HG02943 (cell line): ENCODE measurements around the gene DNAH1.

ENCODE experiments used
- ATAC-seq: cut with Tn5 transposase; IDR thresholded peaks from one replicate; pipeline ENCODE4 v1.9.1; 2021; ENCODE audit warnings: mild to moderate bottlenecking, low read depth, moderate library complexity; ENCODE audit not compliant: unreplicated experiment

DNAH1 gene

GRCh38 chr3:52355526-52355925, 39.4 kb downstream of the DNAH1 start:
- ATAC-seq: no peak

- no peak for ATAC-seq
Observed at GRCh38 chr3:52356126-52356525, 40.0 kb downstream of the DNAH1 start.

- no peak for ATAC-seq
Observed at GRCh38 chr3:52357151-52358080, 41.3 kb downstream of the DNAH1 start.

GRCh38 chr3:52358362-52358940, 42.3 kb downstream of the DNAH1 start:
- ATAC-seq: no peak

DNA sequence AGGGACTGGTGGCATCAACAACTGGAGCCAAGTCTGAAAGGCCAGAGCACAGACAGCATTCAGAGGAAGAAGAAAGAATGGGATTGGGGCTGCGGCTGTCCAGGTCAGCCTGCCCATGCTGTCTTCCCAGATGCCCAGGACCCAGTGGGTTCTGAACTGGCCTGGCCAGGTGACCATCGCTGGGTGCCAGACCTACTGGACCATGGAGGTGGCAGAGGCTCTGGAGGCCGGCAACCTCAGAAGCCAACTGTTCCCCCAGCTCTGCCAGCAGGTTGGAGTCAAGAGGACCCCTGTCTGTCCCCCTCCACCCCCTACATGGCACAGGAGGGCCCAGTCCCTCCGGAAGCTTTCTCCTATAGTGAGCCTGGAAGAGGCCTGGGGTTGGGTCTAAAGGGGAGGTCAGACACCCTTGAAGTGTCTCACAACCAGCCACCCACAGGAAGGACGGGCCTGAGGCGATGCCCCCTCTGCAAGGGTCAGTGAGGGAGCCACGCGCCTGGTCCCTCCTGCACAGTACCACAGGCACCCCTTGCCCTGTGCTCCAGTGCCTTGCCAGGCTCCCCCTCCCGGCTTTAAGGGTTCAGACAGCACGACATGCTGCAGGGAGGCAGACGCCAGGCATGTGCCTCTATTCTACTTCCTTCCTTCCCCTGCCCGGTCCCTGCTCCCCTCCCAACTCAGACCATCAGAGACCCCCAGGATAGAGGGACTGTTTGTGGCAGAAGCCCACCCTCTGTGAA, 43.2 kb downstream of the DNAH1 start:
- no peak for ATAC-seq

- no peak for ATAC-seq
Observed at GRCh38 chr3:52361011-52361410, 44.9 kb downstream of the DNAH1 start.

GRCh38 chr3:52361454-52361853, 45.3 kb downstream of the DNAH1 start:
- ATAC-seq: no peak

DNA sequence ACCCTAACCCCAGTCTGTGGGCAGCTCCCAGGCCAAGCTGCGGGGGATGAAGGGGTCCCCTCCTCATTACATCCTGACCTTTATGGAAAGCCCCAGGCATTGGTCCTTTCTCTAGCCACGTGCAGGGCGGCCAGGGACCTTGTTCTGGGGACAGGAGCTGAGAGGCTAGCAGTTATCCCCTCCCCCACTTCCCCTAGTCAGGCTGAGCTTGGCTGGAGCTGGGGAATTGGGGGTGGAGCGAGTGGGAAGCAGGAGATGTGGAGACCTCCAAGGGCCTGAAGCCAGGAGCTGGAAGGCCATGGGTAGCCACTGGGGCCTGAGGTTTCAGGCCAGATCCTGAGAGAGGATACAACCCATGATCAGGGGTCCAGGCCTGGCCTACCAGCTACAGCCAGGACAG, 45.8 kb downstream of the DNAH1 start:
- no peak for ATAC-seq

GRCh38 chr3:52364322-52365035, 48.4 kb downstream of the DNAH1 start:
- no peak for ATAC-seq

GRCh38 chr3:52366527-52366926, 50.4 kb downstream of the DNAH1 start:
- ATAC-seq: no peak

DNA sequence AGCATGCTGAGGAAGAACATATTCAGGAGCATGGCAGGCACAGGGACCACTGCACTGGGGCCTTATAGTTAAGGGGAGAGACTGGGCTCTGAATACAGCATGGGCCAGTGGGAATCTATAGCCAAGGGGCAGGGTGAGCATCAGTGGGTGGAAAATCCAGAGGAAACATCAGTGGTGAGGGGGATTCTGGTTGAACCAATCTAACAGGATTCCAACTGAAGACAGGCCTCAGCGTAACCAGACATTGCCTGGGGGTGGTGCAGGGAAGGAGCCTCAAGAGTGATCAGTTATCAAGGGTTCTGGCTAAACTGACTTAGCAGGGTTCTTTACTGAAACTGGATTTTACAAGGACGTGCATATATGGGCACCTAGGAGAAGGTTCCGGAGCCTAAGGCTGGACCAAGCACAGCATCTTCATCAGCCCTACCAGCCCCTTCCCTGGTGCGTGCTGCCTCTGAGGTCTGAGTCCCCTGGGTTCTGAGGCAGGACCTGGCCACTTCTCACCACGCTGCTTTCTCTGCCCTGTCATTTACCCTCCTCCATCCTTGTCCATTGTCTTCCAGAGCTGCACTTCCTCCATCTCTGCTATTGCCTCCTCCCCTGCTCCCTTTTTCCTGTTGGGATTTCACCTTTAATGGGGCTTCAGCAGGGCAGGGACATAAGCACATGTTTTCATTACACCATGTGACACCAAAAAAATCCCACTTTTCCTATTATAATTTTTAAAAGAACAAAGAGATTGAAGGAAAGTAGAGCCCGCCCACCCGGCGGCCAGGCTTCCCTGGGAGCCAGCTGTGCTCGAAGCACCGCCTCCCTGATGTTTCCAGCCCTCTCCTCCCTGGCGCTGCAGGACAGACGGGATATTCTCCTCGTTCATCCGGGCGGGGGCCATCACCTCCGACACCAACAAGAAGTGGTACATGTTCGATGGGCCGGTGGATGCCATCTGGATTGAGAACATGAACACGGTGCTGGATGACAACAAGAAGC, 52.1 kb downstream of the DNAH1 start:
- no peak for ATAC-seq

DNA sequence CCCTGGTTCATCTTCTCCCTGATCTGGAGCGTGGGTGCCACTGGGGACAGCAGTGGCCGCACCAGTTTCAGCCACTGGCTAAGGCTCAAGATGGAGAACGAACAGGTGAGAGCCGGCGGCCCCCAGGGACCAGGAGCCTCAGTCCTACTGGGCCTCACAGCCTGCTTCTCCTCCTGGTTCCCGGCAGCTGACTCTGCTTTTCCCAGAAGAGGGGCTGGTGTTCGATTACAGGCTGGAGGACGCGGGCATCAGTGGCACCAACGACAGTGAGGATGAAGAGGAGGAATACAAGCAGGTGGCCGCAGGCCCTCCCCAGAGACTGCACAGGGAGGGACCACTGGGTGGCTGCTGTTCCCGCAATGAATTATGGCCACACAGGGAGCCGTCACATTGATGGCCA, 54.4 kb downstream of the DNAH1 start:
- ATAC-seq: no peak

GRCh38 chr3:52372822-52373504, 56.8 kb downstream of the DNAH1 start:
- no peak for ATAC-seq

- no peak for ATAC-seq
Observed at GRCh38 chr3:52373676-52374075, 57.6 kb downstream of the DNAH1 start.

DNA sequence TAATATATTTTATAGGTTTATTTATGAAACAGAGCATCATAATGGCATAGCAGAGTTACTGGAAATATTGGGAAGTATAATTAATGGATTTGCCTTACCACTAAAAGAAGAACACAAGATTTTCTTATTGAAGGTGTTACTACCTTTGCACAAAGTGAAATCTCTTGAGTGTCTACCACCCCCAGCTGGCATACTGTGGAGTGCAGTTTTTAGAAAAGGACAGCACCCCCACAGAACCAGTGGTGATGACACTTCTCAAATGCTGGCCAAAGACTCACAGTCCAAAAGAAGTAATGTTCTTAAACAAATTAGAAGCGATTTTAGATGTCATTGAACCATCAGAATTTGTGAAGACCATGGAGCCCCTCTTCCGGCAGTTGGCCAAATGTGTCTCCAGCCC, 58.1 kb downstream of the DNAH1 start:
- ATAC-seq: no peak

GRCh38 chr3:52379610-52380009, 63.5 kb downstream of the DNAH1 start:
- no peak for ATAC-seq

DNA sequence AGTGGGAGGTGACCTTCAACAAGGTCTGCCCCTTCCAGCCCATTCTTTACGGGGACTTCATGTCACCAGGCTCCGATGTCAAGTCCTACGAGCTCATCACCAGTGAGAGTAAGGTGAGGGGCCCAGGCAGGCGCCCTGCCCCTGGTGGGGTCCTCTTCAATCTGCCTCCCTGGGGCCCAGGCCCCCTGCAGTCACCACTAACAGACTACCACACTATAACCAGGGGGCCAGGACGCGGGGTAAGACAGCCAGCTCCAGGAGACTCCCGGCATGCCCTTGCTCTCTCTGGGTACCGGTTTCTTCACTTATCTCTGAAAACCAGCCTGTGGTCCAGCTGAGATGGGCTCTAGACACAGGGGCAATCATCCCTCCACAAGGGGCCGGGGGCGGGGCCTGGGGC, 63.9 kb downstream of the DNAH1 start:
- ATAC-seq: no peak

DNA sequence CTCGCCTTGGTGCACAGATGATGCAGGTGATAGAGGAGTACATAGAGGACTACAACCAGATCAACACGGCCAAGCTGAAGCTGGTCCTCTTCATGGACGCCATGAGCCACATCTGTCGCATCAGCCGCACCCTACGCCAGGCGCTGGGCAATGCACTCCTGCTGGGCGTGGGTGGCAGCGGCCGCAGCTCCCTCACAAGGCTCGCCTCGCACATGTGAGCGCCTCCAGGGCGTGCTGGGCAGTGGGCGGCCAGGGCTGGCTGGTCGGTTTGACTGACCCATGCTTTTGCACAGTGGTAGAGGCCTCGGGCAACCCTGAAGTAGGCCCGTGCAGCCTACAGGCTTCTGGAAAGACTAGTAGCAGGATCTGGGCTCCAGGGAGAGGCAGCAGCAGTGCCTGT, 65.5 kb downstream of the DNAH1 start:
- no peak for ATAC-seq

- no peak for ATAC-seq
Observed at GRCh38 chr3:52383446-52383845, 67.3 kb downstream of the DNAH1 start.
